Measurements from ENCODE around the gene TOGARAM2. TPM values are rescaled to one million over a fixed set of nuclear protein-coding genes. Genes with fewer than 3 reads are reported as not detected.

TOGARAM2 gene
- total RNA-seq, 4 donors from 2014 or later, result 6.4 to 64.4 (median 24.3) TPM

DNA sequence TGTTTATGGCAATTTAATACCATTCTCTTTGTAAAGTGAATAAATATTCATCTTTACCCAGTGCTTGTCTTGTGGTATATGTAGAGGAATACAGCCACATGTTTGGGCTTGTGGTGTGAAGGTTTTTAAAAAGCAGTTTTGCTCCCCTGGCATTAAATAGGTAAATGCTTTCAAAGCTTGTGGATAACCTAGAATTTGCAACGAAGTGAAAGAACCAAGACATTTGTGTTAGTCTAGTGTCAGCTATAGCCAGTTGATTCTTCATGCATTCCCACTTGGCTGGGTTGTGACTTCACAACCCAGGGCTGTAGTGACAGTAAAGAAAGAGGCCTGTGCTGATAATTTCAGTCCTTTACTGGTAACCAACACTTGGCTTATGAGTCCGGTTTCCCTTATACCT, 32.9 kb upstream of the TOGARAM2 start:
- H3K4me1 ChIP-seq, result peaks cover 20 to 33% of the 10 kb centered on the region in 2 donors
- DNase-seq (no peak), ATAC-seq (no peak)
- intact Hi-C loops (cut with DNase I; ENCODE audit: low total_unique reads), result no loop called here
- no peaks in the 10 kb centered on the region for H3K9me3 ChIP-seq
- H3K27ac ChIP-seq, result peak overlapping the region; percentile 8 to 47 (median 36)
- TF ChIP-seq, protein P1, sequence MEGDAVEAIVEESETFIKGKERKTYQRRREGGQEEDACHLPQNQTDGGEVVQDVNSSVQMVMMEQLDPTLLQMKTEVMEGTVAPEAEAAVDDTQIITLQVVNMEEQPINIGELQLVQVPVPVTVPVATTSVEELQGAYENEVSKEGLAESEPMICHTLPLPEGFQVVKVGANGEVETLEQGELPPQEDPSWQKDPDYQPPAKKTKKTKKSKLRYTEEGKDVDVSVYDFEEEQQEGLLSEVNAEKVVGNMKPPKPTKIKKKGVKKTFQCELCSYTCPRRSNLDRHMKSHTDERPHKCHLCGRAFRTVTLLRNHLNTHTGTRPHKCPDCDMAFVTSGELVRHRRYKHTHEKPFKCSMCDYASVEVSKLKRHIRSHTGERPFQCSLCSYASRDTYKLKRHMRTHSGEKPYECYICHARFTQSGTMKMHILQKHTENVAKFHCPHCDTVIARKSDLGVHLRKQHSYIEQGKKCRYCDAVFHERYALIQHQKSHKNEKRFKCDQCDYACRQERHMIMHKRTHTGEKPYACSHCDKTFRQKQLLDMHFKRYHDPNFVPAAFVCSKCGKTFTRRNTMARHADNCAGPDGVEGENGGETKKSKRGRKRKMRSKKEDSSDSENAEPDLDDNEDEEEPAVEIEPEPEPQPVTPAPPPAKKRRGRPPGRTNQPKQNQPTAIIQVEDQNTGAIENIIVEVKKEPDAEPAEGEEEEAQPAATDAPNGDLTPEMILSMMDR (IDR thresholded peaks at IDR 0.05 in 4 of 5, conservative IDR thresholded peaks at IDR 0.05 in 1 of 5), result no peak
- TF ChIP-seq POLR2A (IDR thresholded peaks at IDR 0.05), result no peak
- no peaks in the 10 kb centered on the region for H3K27me3 ChIP-seq
- H3K4me3 ChIP-seq, result no peak overlapping the region
- in situ Hi-C loops (cut with MboI; ENCODE audit: low sequenced_read_pairs in 4 of 4), result no loop called here
- peaks cover 5 to 57% of the 10 kb centered on the region in 2 donors for H3K36me3 ChIP-seq

DNA sequence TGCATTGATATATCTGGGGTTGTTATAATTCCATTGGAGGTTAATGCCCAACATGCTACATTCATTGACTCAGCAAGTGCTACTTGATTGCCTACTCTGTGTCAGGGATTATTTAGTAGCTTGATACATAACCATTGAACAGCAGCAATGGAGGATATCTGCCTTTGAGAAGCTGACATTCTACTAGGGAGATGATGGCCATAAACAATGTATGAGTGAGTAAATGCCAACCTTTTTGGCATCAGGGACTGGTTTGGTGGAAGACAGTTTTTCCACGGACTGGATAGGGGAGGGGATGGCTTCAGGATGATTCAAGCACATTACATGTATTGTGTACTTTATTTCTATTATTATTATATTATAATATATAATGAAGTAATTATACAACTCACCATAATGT, 31.9 kb upstream of the TOGARAM2 start:
- H3K9me3 ChIP-seq, result no peaks in the 10 kb centered on the region
- in situ Hi-C loops (cut with MboI; ENCODE audit: low sequenced_read_pairs in 4 of 4) (no loop called here), intact Hi-C loops (cut with DNase I; ENCODE audit: low total_unique reads) (no loop called here)
- no peak for TF ChIP-seq POLR2A (IDR thresholded peaks at IDR 0.05)
- TF ChIP-seq, protein P1 (IDR thresholded peaks at IDR 0.05 in 4 of 5, conservative IDR thresholded peaks at IDR 0.05 in 1 of 5), result no peak
- peaks cover 21 to 38% of the 10 kb centered on the region in 2 donors for H3K4me1 ChIP-seq
- DNase-seq (no peak), ATAC-seq (no peak)
- no peak overlapping the region for H3K4me3 ChIP-seq
- peak overlapping the region in 2 of 4 donors; percentile 1 to 95 for H3K27ac ChIP-seq
- peaks cover 5 to 49% of the 10 kb centered on the region in 2 donors for H3K36me3 ChIP-seq
- H3K27me3 ChIP-seq, result no peaks in the 10 kb centered on the region

DNA sequence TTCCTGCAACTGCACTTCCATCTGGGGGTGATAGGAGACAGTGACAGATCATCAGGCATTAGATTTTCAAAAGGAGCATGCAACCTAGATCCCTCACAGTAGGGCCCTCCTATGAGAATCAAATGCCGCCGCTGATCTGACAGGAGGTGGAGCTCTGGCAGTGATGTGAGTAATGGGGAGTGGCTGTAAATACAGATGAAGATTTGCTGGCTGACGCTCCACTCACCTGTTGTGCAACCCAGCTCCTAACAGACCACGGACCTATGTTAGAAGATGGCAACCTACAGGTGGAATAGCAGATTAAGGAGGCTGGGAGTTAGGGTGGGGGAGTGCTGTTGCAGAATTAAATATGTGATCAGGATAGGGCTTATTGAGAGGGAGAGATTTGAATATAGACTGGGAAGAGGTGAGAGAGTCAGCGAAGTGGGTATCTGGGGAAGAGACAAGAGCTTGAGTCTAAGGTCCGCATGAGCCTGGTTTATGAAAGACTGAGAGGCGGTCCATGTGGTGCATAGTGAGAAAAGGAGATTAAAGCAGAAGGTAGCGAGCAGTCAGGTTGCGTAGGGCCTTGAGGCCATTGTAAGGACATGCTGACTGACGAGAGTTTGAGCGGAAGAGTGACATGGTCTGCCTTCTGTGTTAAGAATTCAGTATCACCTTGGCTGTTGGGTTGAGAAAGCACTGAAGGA, 31.3 kb upstream of the TOGARAM2 start:
- in situ Hi-C loops (cut with MboI; ENCODE audit: low sequenced_read_pairs in 4 of 4), result loop anchor here in 2 of 4 donors (10.0 to 25.0 kb wide), 3 partner anchors 65 to 895 kb away; no protein-coding TSS in a partner anchor
- Histone ChIP-seq H3K27ac (peak overlapping the region; percentile 86 to 95 (median 92)), H3K4me1 (peaks cover 21 to 38% of the 10 kb centered on the region in 2 donors), H3K4me3 (no peak overlapping the region), H3K36me3 (peaks cover 5 to 44% of the 10 kb centered on the region in 2 donors), H3K9me3 (no peaks in the 10 kb centered on the region), H3K27me3 (no peaks in the 10 kb centered on the region)
- intact Hi-C loops (cut with DNase I; ENCODE audit: low total_unique reads), result loop anchor here (2.0 to 5.0 kb wide), 4 partner anchors 165 to 382 kb away; partner anchors contain the start of gene CLIP4
- no peak for DNase-seq
- TF ChIP-seq, protein P1 (IDR thresholded peaks at IDR 0.05 in 4 of 5, conservative IDR thresholded peaks at IDR 0.05 in 1 of 5), result no peak
- TF ChIP-seq POLR2A (IDR thresholded peaks at IDR 0.05), result no peak
- ATAC-seq, result no peak

DNA sequence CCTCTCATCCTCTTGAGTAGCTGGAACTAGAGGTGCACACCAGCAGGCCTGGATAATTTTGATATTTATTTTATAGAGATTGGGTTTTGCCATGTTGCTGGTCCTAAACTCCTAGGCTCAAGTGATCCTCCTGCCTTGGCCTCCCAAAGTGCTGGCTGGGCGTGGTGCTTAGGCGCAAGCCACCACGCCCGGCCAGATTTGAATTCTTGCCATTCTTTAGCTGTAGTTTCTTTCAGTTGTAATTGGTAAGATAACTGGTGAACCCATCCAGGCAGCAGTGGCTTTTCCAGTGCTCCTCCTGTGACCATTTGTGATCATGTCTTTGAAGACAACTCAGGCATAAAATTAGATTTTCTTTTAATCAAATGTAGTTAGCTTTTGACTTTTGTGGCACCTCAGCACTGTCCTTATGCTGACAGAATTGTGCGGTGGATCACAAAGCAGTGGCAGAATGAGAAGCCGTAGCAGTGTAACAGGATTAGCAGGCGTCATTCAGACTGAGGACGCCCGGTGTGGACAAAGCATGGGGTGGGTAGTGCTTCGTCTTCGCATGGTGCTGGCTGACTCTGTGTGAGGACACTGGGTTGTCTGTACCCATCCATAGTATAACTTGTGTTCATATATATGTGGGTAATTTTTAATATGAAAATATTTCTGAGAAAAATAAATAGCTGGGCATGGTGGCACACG, 30.0 kb upstream of the TOGARAM2 start:
- intact Hi-C loops (cut with DNase I; ENCODE audit: low total_unique reads) (loop anchor here (2.0 to 5.0 kb wide), 4 partner anchors 164 to 384 kb away; partner anchors contain the start of gene CLIP4), in situ Hi-C loops (cut with MboI; ENCODE audit: low sequenced_read_pairs in 4 of 4) (loop anchor here in 2 of 4 donors (10.0 to 25.0 kb wide), 3 partner anchors 64 to 894 kb away; no protein-coding TSS in a partner anchor)
- TF ChIP-seq, protein P1 (IDR thresholded peaks at IDR 0.05 in 4 of 5, conservative IDR thresholded peaks at IDR 0.05 in 1 of 5), result no peak
- no peak for TF ChIP-seq POLR2A (IDR thresholded peaks at IDR 0.05)

More for the DNA sequence above, 30.0 kb upstream of the TOGARAM2 start:
- Histone ChIP-seq H3K4me3 (no peak overlapping the region), H3K27me3 (no peaks in the 10 kb centered on the region), H3K4me1 (peaks cover 21 to 38% of the 10 kb centered on the region in 2 donors), H3K9me3 (no peaks in the 10 kb centered on the region), H3K27ac (peak overlapping the region; percentile 86 to 95 (median 92)), H3K36me3 (peaks cover 5 to 33% of the 10 kb centered on the region in 2 donors)
- no peak for DNase-seq
- ATAC-seq, result no peak
